GM12878 (cell line): ENCODE data around the gene TSEN34. TPM values are rescaled to one million over a fixed set of nuclear protein-coding genes. Genes with fewer than 3 reads are reported as not detected.

Experiments
- IKZF1 ChIP-seq: fragments of 450-650 bp; conservative IDR thresholded peaks from 2 replicates; pipeline ENCODE4 v1.6.1; 2017; ENCODE audit warnings: antibody characterized with exemption, mild to moderate bottlenecking
- NRF1 ChIP-seq: conservative IDR thresholded peaks from 2 replicates; pipeline ENCODE4 v1.6.1; 2011; ENCODE audit warnings: mild to moderate bottlenecking, low read depth, low read length, improper control_type of control experiment
- polyA plus RNA-seq, 11 experiments: library from polyadenylated mRNA; depleted of rRNA in 4 of 11; unstranded in 6 of 11; stranded (reverse) in 5 of 11; fragments of >200 nt; fragmentation: Nextera tagmentation in 4 of 11; fragmentation: Illumina TruSeq in 1 of 11; extraction: Ambion mirVana in 4 of 11; extraction: Trizol in 1 of 11; gene quantifications; 1 replicate in 1 of 11; 2 replicates in 10 of 11; pipeline versions ENCODE4 v1.2.1 to v1.2.3, GENCODE V29; 2011 to 2016; ENCODE audit warnings: inconsistent platforms in 2 of 11, missing spikeins in 2 of 11, low read depth in 1 of 11
- total RNA-seq, 4 experiments: library from RNA; depleted of rRNA in 3 of 4; stranded (reverse); fragments of >200 nt in 3 of 4; fragmentation: Illumina TruSeq in 1 of 4; extraction: Trizol in 1 of 4; gene quantifications; 2 replicates each; pipeline versions ENCODE4 v1.2.1 to v1.2.3, GENCODE V29; 2013 to 2021
- TF ChIP-seq, protein P1 (sequence below): fragments of 450-650 bp; IDR thresholded peaks from 2 replicates; pipeline ENCODE4 v1.6.1; 2016; ENCODE audit warnings: mild to moderate bottlenecking
- TF ChIP-seq, protein P2 (sequence below): fragments of 450-650 bp; IDR thresholded peaks from 2 replicates; pipeline ENCODE4 v1.6.1; 2018; ENCODE audit warnings: mild to moderate bottlenecking, low read depth, moderate library complexity; ENCODE audit not compliant: partially characterized antibody
- TF ChIP-seq, protein P3 (sequence below): fragments of 450-650 bp; IDR thresholded peaks from 2 replicates; pipeline ENCODE4 v1.6.1; 2017; ENCODE audit warnings: mild to moderate bottlenecking, low read depth, inconsistent platforms; ENCODE audit not compliant: poor library complexity, severe bottlenecking

Gene TSEN34
- total and polyA plus RNA-seq, 10 of the 15 experiments (the other 5 are each of a cell fraction or from before 2014, with no cell fraction given) = 1.0 to 35.9 (median 16.8) TPM

DNA sequence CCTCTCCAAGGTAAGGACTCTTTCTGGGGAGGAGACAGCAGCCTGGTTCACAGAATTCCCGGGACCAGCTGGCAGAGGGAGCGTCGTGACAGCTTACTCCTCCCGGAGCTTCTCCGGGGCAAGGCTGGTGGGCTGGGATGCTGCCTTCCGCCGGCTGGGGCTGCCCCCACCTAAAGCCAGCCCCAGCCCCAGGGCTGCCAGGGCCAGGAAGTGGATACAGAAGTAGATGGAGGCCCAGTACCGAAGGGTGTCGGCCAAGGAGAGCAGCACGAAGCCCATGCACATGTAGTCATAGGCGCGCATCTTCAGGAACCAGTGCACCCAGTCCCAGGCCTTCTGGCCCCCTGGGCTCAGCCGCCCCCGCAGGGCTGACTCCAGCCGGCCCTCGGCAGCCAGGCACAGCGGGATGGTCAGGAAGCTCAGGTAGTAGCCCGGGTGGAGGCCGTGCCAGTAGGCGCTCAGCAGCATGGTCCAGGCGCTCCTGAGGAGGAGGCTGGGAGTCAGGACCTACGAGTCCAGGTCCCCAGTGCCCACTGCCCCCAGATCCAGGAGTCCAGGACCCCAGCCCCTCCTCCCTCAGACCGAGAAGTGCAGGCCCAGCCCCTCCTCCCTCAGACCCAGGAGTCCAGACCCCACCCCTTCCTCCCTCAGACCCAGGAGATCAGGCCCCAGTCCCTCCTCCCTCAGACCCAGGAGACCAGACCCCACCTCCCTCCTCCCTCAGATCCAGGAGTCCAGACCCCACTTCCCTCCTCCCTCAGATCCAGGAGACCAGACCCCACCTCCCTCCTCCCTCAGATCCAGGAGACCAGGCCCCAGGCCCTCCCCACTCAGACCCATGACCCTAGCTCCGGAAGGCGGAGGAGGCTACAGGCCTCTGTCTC lies 16.9 kb upstream of the TSEN34 start (continued):
- TF ChIP-seq, protein P1, sequence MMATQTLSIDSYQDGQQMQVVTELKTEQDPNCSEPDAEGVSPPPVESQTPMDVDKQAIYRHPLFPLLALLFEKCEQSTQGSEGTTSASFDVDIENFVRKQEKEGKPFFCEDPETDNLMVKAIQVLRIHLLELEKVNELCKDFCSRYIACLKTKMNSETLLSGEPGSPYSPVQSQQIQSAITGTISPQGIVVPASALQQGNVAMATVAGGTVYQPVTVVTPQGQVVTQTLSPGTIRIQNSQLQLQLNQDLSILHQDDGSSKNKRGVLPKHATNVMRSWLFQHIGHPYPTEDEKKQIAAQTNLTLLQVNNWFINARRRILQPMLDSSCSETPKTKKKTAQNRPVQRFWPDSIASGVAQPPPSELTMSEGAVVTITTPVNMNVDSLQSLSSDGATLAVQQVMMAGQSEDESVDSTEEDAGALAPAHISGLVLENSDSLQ = no peak
- TF ChIP-seq, protein P2, sequence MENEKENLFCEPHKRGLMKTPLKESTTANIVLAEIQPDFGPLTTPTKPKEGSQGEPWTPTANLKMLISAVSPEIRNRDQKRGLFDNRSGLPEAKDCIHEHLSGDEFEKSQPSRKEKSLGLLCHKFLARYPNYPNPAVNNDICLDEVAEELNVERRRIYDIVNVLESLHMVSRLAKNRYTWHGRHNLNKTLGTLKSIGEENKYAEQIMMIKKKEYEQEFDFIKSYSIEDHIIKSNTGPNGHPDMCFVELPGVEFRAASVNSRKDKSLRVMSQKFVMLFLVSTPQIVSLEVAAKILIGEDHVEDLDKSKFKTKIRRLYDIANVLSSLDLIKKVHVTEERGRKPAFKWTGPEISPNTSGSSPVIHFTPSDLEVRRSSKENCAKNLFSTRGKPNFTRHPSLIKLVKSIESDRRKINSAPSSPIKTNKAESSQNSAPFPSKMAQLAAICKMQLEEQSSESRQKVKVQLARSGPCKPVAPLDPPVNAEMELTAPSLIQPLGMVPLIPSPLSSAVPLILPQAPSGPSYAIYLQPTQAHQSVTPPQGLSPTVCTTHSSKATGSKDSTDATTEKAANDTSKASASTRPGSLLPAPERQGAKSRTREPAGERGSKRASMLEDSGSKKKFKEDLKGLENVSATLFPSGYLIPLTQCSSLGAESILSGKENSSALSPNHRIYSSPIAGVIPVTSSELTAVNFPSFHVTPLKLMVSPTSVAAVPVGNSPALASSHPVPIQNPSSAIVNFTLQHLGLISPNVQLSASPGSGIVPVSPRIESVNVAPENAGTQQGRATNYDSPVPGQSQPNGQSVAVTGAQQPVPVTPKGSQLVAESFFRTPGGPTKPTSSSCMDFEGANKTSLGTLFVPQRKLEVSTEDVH = no peak
- TF ChIP-seq, protein P3, sequence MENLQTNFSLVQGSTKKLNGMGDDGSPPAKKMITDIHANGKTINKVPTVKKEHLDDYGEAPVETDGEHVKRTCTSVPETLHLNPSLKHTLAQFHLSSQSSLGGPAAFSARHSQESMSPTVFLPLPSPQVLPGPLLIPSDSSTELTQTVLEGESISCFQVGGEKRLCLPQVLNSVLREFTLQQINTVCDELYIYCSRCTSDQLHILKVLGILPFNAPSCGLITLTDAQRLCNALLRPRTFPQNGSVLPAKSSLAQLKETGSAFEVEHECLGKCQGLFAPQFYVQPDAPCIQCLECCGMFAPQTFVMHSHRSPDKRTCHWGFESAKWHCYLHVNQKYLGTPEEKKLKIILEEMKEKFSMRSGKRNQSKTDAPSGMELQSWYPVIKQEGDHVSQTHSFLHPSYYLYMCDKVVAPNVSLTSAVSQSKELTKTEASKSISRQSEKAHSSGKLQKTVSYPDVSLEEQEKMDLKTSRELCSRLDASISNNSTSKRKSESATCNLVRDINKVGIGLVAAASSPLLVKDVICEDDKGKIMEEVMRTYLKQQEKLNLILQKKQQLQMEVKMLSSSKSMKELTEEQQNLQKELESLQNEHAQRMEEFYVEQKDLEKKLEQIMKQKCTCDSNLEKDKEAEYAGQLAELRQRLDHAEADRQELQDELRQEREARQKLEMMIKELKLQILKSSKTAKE = no peak
- TF ChIP-seq NRF1 (no peak), IKZF1 (no peak)
- TF ChIP-seq, all 136 proteins: peak for 0
